ENCODE data around the gene TRAF2.

TRAF2 gene

DNA sequence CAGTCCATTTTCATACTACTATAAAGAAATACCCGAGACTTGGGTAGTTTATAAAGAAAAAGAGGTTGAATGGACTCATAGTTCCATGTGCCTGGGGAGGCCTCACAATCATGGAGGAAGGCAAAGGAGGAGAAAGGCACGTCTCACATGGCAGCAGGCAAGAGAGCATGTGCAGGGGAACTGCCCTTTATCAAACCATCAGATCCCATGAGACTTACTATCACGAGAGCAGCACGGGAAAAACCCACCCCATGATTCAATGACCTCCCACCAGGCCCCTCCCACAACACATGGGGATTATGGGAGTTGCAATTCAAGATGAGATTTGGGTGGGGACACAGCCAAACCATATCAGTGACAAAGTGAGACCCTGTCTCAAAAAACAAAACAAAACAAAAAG is 19.9 kb downstream of the TRAF2 start:
- DNase-seq (ENCODE audit: extremely low spot score, insufficient read length, low read depth): no peak
- FAIRE-seq: no peak

DNA sequence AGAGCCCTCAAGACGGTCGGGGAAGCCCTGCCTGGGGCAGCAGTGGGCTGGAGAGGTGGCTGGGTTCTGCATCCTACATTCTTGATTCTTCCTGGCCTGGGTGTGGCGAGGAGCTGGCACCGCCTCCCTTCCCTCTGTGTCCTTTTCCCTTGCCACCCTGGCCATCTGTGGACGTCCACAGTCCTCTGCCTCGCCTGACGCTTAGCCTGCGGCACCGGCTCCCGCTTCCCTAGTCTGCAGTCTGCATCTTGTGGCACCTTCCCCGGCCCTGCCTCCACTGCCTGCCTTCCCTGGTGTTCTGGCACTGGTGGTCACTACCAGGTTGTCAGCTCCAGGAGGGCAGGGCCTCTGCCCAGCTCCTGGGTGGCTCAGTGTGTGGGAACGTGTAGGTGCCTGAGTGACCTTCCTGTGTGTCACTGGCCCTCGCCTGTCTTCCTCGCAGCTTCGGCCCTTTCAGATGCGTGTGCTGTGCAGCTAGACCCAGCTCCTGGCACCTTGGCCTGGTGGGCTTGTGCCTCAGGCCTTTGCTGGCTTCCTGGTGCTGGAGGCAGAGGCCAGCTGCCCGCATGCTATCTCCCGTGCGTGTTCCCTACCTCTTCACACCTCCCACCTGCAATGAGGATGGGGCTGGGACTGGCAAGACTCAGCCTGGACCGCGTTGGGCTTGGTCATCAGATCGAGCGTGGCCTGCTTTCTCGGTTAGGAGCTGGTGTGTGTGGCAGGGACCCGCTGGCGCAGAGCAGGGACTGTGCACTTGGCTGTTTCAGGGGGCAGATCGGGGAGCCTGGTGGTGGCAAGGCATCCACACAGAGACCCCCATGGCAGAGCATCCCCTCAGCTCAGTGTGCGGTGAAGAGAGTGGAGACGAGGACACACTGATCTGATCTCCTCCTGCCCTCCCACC is 20.9 kb downstream of the TRAF2 start:
- FAIRE-seq: no peak

DNA sequence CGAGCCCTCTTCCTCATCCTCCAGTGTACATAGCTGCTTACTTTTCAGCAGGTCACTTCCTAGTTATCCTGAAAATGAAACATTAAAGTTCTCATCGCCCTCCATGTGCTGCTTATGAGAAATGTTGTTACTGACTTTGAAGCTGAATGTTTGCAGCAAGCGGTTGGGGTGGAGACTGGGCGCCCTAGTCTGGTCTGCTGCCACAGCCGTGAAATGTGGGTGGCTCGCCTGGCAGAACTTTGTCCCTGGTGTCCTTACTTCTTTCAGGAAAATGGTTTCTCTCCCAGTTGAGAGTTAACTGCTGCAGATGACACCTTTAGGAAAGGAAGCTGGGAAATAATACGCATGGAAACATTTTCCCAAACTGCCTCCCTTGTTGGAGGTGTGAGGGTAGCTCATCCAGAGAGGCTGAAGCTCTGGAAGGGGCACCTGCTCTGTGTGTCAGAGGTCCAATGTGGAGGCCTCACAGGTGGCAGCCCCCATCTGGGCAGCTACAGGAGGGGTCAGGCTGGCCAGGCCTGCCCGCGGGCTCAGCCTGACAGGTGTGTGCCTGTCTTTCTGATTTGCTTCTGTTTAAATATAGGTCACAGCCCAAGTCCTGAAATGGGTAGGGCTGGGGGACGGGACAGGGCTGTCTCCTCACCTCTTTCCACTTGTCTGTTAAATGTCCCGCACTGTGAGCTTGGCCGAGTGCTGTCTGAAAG is 24.0 kb downstream of the TRAF2 start:
- no peak for FAIRE-seq
- no peak for DNase-seq (ENCODE audit: extremely low spot score, insufficient read length, low read depth)

More for the DNA sequence above, 20.9 kb downstream of the TRAF2 start:
- no peak for DNase-seq (ENCODE audit: extremely low spot score, insufficient read length, low read depth)

DNA sequence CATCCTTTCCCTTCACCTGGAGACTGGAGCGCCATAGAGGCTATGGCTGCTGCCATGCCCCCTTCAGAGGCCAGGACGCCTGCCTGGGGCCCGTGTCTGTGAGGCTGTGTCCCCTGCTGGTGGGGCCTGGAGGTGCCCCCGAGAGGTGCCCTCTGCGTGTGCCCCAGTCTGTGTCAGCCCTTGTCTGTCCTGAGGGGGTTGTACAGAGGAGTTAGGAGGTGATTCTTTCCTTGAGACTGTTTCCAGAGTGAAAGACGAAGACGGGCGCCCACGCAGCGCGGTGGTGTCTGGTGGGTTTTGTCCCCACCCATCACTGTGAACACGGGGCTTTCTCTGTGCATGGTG is 24.6 kb downstream of the TRAF2 start:
- no peak for FAIRE-seq

DNA sequence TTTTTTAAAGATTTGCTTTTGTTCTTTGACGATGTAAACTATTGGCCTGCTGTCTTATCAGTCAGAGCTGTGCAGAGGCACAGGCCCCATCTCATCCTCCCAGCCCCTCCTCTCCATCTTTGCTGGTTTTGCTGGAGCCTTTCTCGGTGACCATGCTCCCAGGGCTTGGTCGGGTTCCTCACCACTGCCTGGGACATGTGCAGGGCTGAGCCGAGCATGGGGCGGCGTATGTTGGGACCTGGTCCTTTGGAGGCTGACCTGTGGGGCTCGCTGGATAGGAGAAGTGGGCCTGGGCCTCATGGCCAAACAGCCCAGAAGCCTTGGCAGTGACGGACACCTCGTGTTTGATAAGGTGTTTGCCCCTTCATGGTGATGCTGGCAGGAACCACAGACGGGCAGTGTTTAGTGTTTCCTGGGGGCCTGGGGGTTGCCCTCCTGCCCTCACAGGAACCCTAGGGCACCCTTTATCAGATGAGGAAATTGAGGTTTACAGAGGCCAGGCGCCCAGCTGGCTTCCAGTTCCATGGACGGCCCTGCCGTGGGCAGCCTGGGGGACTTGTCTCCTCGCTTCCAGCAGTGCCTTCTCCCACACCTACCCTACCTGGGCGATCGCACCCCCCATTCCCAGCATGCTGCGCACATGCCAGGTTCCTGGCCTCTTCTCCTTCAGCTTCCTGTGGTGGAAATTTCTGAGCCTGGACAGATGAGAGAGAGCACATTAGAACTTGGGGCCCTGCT is 27.6 kb downstream of the TRAF2 start:
- no peak for FAIRE-seq

More for the DNA sequence above, 24.6 kb downstream of the TRAF2 start:
- no peak for DNase-seq (ENCODE audit: extremely low spot score, insufficient read length, low read depth)

DNA sequence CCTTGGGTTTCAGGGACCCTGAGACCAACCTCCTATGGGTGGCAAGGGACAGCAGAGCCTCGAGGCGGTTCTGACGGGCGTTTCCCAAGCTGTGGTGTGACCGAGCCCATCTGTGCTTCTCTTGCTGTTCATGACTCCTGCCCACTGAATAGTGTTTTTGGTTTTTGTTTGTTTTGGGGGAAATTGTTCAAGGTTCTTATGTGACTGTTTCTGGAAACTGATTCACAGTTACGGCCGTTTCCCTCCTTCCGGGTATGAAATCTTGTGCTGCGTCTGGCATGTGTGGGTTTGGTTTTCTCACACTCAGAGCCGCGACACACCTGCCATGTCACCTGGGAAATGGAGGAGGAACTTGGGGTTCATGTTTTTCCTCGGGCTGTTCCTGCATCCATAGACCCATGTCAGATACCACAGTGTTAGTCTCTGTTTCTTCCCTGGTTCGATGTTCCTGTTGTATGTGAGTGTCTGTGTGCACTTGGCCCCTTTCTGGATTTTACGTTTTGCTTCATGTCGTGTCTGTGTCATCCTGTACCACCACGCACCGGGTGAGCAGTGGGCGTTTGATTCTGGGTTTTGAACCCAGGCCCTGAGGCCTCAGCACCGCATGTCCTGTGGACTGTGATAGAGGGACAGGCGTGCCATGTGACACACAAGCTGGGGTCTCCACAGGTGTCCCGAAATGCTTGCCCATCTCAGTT is 29.5 kb downstream of the TRAF2 start:
- DNase-seq (ENCODE audit: extremely low spot score, insufficient read length, low read depth) (no peak), FAIRE-seq (no peak)

More for the DNA sequence above, 27.6 kb downstream of the TRAF2 start:
- no peak for DNase-seq (ENCODE audit: extremely low spot score, insufficient read length, low read depth)

DNA sequence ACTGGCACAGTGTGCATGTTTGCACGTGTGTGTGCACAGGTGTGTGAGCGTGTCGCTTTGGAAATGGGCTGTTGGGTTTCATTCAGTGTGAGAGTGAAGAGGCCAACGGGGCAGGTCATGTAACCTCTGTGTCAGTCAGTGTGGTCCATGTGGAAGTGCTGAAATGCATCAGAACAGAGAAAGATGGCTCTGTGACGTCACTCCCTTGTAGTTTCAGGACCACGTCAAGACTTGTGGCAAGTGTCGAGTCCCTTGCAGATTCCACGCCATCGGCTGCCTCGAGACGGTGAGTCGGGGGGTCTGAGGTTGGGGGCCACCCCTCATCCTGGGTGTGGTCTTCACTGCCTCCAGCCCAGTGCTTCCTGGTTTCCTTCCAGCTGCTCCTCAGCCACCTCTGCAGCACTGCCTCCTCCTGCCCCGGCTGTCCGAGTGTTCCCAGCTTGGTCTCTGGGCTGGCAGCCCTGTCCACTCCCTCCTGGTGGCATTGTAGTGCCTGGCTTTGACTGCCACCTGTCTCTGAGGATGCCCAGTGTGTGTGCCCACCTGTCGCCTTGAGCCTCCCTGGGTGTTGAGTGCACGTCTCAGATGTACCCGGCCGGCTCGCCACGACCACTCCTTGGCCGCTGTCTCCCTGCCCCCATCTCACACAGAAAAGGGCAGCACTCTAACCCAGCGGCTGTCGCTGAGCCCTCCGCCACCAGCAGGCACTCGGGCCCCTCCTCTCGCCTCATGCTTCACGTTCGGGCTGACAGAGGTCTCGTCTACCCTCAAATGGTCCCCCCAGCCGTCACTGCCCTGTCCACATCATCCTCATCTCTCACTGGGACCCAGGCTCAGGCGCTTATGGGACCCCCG is 30.2 kb downstream of the TRAF2 start:
- DNase-seq (ENCODE audit: extremely low spot score, insufficient read length, low read depth) (no peak), FAIRE-seq (no peak)

DNA sequence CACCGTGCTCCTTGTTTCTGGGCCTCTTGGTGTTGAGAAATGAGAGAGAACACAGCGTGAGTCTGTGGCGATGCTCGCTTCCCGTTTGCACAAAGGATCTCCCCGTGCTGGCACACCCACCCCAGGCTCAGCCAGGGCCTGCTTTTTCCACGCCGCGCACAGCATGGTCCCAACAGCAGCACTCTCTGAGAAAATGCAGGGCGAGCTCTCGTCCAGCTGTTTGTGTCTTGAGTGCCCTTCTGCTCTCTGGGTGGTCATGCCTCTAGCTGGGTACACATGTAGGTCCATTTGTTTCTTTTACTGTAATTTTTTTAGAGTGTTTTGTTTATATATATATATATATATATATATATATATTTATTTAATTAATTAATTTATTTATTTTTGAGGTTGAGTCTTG is 31.6 kb downstream of the TRAF2 start:
- FAIRE-seq: no peak
- DNase-seq (ENCODE audit: extremely low spot score, insufficient read length, low read depth): no peak

DNA sequence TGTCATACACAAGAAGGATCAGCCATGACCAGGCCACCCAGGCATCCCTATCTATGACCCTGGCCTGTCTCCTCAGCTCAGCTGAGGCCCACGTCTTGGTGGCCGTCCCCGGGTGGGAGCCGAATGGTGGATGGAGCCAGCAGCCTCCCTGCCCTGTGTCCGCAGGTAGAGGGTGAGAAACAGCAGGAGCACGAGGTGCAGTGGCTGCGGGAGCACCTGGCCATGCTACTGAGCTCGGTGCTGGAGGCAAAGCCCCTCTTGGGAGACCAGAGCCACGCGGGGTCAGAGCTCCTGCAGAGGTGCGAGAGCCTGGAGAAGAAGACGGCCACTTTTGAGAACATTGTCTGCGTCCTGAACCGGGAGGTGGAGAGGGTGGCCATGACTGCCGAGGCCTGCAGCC is 33.8 kb downstream of the TRAF2 start:
- FAIRE-seq: no peak
- no peak for DNase-seq (ENCODE audit: extremely low spot score, insufficient read length, low read depth)

DNA sequence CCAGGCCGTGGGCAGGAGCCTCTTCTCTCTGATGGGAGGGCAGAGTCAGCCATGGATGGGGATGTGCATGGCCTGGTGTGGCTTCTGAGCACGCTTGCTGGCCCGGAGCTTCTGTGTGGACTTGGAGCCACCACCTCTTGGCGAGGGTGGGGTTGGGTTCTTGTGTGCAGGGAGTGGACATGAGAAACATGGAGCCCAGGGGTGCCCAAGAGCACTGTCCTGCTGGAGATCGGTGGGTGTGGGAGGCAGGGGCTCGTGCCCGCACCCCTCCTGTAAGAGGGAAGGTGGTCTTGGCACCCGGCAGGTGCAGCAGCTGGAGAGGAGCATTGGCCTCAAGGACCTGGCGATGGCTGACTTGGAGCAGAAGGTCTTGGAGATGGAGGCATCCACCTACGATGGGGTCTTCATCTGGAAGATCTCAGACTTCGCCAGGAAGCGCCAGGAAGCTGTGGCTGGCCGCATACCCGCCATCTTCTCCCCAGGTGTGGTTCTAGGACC is 34.5 kb downstream of the TRAF2 start:
- FAIRE-seq: no peak
- no peak for DNase-seq (ENCODE audit: extremely low spot score, insufficient read length, low read depth)

DNA sequence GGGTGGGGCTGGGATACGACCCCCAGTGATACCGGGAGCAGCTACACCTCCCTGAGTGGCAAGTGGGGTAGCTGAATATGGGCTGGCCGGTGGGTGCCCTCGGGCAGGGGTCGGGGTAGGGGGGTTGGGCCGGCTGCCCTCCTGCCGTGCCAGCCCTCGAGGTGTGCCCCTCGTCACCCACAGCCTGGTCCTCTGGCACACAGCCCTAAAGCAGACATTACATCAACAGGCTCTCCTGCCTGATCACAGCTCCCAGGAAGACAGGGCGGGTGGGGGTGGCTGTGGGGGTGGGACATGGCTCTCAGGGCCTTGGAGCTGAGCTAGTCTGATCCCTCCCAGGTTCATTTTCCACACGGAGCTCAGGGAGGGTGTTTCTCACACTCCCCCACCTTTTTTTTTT is 35.0 kb downstream of the TRAF2 start:
- DNase-seq (ENCODE audit: extremely low spot score, insufficient read length, low read depth): no peak
- FAIRE-seq: no peak

DNA sequence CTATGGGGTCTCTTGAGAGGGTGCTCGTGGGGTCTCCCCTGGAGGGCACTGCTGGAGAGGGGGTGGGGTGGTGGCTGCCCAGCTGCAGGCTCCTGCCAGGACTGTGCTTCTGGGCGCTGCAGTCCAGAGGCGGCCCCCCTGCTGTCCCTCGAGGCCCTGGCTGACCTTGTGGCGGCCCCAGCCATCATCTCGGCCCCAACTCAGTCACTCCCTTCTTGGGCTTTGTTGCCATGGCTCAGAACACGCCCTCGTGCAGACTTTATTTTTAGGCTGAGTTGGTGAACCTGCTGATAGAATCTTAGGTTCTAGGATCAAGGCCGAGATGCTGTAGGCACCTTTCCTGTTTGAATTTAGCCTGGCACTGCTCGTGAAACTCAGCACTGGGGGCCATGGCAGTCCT is 35.4 kb downstream of the TRAF2 start:
- DNase-seq (ENCODE audit: extremely low spot score, insufficient read length, low read depth) (no peak), FAIRE-seq (no peak)

DNA sequence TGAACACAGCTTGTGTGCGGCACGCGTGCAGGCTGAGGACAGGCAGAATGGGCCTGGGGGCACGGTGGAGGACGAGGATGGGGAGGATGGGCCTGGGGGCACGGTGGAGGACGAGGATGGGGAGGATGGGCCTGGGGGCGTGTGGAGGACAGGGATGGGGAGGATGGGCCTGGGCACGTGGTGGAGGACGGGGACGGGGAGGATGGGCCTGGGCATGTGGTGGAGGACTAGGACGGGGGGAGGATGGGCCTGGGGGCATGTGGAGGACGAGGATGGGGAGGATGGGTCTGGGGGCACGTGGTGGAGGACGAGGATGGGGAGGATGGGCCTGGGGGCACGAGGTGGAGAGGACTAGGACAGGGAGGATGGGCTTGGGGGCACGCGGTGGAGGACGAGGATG is 36.2 kb downstream of the TRAF2 start:
- DNase-seq (ENCODE audit: extremely low spot score, insufficient read length, low read depth) (no peak), FAIRE-seq (no peak)

DNA sequence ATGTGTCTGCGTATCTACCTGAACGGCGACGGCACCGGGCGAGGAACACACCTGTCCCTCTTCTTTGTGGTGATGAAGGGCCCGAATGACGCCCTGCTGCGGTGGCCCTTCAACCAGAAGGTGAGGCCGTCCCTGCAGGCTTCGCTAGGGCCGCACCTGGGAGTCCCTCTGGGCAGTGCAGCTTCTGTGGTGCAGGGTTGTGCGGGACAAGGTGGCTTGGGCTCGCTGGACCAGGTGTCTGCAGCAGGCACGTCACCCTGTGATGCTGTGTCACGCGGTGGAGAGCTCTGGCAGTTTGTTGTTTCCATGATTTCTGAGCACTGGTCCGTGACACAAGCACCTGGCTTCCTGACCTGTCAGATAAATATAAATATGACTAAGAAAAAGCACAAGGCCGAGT is 37.6 kb downstream of the TRAF2 start:
- FAIRE-seq (no peak), DNase-seq (ENCODE audit: extremely low spot score, insufficient read length, low read depth) (no peak)

DNA sequence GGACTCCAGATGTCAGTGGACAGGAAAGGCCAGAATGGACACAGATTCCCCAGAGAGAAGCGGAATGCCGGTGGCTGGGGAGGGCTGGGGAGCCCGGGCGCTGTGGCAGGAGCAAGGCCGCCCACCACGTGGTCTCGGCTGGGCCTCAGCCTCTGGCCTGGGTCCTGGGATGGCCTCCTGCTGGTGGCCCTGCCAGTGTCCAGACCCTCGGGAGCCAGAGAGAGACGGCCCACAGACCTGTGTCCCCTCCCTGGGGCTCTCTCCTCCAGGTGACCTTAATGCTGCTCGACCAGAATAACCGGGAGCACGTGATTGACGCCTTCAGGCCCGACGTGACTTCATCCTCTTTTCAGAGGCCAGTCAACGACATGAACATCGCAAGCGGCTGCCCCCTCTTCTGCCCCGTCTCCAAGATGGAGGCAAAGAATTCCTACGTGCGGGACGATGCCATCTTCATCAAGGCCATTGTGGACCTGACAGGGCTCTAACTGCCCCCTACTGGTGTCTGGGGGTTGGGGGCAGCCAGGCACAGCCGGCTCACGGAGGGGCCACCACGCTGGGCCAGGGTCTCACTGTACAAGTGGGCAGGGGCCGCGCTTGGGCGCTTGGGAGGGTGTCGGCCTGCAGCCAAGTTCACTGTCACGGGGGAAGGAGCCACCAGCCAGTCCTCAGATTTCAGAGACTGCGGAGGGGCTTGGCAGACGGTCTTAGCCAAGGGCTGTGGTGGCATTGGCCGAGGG is 39.3 kb downstream of the TRAF2 start:
- FAIRE-seq (no peak), DNase-seq (ENCODE audit: extremely low spot score, insufficient read length, low read depth) (no peak)

DNA sequence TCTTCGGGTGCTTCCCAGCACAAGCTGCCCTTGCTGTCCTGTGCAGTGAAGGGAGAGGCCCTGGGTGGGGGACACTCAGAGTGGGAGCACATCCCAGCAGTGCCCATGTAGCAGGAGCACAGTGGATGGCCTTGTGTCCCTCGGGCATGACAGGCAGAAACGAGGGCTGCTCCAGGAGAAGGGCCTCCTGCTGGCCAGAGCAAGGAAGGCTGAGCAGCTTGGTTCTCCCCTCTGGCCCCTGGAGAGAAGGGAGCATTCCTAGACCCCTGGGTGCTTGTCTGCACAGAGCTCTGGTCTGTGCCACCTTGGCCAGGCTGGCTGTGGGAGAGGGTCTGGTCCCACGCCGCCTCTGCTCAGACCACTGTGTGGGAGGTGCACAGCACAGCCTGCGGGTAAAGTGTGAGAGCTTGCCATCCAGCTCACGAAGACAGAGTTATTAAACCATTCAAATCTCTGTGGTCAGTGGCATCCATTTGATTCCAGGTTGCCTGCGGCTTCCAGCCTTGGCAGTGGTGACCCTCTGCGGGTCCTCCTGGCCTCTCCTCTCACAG is 39.9 kb downstream of the TRAF2 start:
- FAIRE-seq (no peak), DNase-seq (ENCODE audit: extremely low spot score, insufficient read length, low read depth) (no peak)

DNA sequence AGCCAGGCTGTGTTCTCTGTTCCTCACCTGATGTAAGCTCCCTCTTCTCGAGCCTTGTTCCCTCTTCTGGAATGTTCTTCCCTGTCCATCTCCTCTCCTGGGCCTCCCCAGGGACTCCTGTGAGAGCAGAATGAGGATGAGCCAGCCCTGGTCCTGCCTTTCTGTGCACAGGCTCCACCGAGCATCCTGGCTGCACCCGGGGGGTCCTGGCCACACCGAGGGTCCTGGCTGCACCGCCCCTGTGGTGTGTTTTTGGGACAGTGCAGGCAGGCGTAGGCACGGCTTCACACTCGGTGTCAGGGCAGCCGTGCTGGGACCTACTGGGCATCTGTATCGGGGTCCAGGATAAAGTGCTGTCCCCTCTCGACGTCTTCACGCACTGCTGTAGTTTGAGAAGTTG is 40.4 kb downstream of the TRAF2 start:
- DNase-seq (ENCODE audit: extremely low spot score, insufficient read length, low read depth): no peak
- no peak for FAIRE-seq

All from GM18507 (cell line).